Measurements from ENCODE around the gene SHCBP1L.

SHCBP1L gene

DNA sequence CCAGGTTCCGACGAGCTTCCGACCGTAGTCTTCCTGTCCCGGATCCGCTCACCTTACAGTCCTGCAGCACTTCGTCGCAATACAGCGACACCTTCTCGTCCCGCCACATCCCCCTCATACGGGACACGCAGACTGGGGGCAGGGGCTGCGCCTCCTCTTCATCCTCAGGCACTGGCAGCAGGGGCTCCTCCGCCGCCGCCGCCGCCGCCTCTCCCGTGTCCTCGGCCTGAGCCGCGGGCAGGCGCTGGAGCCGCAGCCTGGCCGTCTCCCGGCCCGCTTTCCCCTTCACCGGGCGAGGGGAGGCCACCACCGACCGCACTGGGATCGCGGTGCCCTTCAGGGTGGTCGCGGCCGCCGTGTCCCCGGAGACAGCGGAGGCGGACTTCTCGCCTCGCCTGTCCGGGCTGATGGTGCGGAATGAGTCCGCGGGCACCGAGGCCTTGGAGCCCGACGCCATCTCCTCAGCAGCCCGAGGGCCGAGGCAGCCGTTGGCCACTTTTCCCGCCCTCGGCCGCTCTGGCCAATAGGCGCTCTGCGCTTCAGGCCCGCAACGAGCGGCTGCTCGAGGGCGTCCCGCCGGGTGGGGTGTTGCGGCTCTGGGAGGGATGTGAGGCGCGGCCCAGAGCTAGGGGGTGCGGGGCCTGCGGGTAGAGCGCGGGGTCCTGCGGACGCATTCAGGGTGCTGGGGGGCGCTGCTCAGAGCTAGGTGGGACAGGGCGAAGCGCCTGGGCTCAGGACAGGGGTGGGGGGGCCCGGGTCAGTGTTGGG lies at the start of gene SHCBP1L:
Gene SHCBP1L, minus strand, starts transcription at position 490 of the 768 bp plus-strand sequence. Its CDS starts 33 bp downstream, at position 457.
- no peak for DNase-seq (ENCODE audit: low read depth in 1 of 2, low spot score in 1 of 2)

DNA sequence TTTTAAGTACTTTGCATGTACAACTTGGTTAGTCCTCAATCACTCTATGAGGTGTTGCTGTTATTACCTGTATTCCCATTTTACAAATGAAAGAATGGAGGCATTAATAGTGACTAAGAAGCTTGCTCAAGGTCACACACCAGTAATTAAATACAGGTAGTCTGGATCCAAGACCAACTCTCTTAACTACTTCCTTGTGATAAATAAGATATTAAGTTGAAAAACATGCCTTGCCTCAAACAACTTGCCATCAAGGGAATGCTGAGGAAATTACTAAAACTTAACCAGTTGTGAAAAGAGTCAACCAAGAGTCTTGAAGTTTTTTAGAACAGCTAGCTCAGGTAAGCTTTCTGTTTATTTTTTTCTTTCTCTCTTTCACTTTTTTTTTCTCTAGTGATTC lies 49.3 kb upstream of the SHCBP1L start:
- no peak for DNase-seq (ENCODE audit: low read depth in 1 of 2, low spot score in 1 of 2)

DNA sequence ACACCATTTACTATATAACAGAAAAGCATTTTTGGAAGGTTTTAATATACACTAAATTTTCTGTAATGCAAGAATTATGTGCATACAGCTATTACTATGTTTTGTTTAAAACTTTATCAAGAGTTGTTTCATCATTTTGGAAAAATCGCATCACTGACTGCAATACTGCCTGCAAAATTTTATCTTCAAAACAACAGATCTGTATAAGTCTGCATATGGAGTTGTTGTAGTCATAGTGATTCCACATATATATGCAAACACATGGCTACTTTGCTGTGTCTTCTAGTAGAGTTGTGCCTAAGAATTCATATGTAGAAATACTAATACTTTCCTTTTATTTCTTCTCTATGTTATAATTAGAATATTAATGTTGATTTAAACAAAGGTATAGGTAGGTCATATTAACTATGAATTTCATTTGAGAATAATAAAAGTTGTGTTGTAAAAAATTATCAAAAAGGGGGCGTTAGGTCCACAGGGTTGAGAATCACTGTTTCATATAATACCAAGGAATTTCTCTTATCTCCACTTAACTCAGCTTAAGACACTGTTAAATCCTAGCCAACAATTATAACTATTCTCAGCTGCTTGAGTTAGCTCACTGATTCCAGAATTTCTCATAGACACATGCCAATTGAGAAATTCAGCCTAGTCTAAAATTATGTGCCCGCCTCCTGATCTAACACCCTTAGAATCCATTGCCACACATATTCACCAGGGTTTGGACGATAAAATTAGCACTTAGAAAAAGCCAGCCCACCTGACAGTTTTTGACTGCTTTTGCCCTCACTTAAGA lies 47.4 kb upstream of the SHCBP1L start:
- DNase-seq (ENCODE audit: low read depth in 1 of 2, low spot score in 1 of 2), result no peak

DNA sequence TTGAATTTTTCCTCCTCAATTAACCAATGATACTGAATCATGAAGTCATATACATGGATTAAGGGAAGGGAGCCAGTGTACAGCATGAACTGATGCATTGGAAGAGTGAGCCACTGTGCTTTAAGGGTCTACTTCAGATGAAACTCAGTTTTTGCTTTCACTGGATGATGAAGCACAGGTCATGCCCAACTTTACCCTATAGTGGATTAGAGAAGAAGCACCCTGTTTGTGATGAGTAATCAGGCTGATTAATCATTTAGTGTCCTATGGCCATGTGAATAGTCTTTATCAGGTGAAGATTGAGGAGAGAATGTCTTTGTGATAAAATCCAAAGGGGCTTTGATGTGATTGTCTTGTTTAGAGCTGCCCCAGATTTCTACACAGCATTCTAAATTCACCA lies 45.5 kb upstream of the SHCBP1L start:
- no peak for DNase-seq (ENCODE audit: low read depth in 1 of 2, low spot score in 1 of 2)

DNA sequence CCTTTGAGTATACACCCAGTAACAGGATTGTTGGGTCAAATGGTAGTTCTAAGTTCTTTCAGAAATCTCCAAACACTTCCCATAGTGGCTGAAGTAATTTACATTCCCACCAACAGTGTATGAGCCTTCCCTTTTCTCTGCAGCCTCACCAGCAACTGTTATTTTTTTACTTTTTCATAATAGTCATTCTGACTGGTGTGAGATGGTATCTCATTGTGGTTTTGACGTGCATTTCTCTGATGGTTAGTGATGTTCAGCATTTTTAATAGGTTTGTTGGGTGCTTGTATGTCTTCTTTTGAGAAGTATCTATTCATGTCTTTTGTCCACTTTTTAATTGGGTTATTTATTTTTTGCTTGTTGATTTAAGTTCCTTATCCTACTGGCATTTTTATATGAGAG lies 43.9 kb upstream of the SHCBP1L start:
- DNase-seq (ENCODE audit: low read depth in 1 of 2, low spot score in 1 of 2), result no peak

DNA sequence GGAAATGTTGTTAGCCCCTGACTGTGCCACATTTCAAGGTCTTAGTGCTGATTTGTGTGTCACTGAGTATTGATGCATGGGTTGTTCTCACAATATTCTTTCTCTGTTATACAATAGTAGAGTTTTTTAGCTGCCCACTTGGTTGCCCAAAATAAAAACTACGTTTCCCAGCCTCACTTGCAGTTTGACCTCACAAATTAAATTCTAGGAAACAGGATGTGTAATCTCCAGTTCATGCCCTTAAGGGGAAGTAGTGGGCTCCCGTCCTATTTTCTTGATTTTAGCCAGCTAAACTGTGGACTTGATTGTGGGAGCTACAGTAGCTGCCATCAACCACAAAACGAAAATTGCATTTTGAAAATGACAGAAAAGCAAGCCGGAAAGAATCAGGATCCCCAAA lies 42.9 kb upstream of the SHCBP1L start:
- no peak for DNase-seq (ENCODE audit: low read depth in 1 of 2, low spot score in 1 of 2)

DNA sequence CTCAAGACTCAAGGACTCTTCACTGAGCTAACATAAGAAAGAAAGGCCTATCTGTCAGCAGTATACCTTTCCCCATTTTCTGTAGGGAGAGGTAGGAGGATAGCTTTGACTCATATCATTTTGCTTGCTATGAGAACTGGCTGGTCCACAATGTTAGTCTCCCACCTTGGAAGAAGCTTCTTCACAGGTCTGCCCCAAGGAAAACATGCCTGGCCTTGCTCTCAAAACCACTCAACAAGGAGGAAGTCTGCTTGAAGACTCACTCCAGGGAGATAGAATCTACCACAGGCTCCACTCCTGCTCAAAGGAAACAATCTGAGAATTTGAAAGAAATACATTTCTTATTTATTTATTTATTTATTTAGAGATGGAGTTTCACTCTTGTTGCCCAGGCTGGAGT lies 40.8 kb upstream of the SHCBP1L start:
- DNase-seq (ENCODE audit: low read depth in 1 of 2, low spot score in 1 of 2), result no peak

DNA sequence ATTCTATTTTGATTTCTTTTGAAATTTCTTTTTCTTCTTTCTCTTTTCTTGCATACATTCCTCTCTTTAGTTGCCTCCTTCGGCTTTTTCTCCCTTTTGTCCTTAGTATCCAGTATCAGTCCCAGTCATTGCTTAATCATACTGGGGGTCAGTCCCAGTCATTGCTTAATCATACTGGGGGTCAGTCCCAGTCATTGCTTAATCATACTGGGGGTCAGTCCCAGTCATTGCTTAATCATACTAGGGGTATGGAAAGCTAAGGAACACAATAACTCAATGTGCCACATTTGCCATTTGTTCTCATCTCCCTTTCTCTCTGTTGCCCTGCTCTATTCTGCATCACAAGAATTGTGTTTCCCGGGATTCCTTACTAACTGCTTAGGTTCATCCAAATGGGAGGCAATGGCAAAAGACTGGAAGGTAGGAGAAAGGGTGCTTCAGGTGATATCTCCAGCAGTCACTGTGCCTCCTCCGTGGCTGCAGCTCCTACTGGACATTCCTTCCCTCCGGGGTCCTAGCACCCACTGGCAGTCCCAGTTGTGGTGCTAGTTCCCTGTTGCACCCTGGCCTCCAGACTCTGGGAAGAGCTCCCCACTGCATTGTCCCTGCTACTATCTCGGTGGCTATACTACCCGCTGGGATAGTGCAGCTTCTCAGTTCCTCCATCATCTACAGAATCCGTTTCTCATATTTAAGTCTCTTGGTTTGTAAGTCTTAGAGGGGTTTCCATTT lies 37.6 kb upstream of the SHCBP1L start:
- no peak for DNase-seq (ENCODE audit: low read depth in 1 of 2, low spot score in 1 of 2)

DNA sequence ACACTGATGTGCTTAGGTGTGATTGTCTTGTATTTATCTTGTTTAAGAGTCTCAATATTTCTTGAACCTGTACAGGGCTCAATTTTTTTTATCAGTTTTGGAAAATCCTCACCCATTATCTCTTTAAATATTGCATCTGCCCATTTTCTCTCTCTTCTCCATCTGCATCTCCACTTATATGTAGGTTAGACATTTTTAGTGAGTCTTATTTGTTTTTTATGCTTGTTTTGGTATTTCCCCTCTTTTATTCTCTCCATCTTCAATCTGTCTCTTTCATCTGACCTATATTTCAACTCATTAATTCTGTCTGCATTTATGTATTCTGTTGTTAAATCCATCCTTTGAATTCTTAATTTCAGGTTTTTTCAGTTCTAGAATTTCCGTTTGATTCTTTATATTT lies 32.9 kb upstream of the SHCBP1L start:
- DNase-seq (ENCODE audit: low read depth in 1 of 2, low spot score in 1 of 2), result no peak

DNA sequence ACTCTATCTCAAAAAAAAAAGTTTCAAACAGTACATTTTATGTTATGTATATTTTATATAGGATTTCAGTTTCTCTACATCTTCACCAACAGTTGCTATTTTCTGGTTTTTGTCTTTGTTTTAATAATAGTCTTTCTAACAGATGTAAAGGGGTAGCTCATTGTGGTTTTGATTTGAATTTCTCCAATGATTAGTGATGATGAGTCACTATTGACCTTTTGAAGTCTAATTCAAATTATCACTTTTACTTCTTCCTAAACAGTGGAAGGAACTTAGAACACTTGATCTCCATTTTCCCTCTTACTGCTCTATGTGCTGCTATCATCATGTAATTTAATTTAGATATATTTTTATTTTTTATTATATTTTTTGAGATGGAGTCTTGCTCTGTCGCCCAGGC lies 31.7 kb upstream of the SHCBP1L start:
- DNase-seq (ENCODE audit: low read depth in 1 of 2, low spot score in 1 of 2), result no peak

DNA sequence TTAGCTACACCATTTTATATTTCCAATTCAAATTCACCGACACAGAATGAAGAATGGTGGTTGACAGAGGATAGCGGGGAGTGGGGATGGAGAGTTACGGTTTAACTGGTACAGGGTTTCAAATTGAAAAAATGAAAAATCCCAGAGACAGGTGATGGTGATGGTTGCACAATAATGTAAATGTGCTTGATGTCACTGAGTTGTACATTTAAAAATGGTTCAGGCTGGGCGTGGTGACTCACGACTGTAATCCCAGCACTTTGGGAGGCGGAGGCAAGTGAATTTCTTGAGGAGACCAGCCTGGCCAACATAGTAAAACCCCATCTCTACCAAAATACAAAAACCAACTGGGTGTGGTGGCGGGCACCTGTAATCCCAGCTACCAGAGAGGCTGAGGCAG lies 31.2 kb upstream of the SHCBP1L start:
- DNase-seq (ENCODE audit: low read depth in 1 of 2, low spot score in 1 of 2), result no peak

DNA sequence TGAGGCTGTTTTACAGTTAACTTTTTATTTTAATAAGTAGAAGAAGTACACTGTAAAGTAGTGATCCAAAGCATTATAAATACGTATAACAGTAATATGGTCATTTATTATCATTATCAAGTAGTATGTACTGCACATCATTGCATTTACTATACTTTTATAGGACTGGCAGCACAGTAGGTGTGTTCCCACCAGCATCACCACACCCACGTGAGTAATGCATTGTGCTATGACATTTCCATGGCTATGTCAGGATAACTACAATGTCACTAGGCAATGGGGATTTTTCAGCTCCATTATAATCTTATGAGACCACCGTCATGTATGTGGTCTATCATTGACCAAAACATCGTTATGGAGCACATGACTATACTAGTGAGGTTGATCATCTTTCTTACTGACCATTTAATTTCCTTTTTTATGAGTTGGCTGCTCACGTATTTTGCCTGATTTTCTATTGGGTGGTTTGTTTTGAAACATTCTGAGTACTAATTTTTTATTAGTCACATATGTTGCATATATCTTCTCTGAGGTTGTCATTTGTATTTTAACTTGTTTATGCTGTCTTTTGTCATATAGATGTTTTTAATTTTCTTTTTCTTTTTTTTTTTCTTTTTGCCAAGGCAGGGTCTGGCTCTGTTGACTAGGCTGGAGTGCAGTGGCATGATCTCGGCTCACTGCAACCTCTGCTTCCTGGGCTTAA lies 25.3 kb upstream of the SHCBP1L start:
- DNase-seq (ENCODE audit: low read depth in 1 of 2, low spot score in 1 of 2), result no peak

DNA sequence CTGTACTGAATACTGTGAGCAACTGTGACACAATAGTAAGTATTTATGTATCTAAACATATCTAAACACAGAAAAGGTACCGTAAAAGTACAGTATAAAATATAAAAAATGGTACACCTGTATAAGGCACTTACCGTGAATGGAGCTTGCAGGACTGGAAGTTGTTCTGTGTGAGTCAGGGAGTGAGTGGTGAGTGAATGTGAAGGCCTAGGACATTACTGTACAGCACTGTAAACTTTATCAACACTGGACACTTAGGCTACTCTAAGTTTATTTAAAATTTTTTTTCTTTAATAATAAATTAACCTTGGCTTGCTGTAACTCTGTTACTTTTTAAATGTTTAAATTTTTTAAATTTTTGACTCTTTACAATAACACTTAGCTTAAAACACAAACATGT lies 24.5 kb upstream of the SHCBP1L start:
- DNase-seq (ENCODE audit: low read depth in 1 of 2, low spot score in 1 of 2), result no peak

DNA sequence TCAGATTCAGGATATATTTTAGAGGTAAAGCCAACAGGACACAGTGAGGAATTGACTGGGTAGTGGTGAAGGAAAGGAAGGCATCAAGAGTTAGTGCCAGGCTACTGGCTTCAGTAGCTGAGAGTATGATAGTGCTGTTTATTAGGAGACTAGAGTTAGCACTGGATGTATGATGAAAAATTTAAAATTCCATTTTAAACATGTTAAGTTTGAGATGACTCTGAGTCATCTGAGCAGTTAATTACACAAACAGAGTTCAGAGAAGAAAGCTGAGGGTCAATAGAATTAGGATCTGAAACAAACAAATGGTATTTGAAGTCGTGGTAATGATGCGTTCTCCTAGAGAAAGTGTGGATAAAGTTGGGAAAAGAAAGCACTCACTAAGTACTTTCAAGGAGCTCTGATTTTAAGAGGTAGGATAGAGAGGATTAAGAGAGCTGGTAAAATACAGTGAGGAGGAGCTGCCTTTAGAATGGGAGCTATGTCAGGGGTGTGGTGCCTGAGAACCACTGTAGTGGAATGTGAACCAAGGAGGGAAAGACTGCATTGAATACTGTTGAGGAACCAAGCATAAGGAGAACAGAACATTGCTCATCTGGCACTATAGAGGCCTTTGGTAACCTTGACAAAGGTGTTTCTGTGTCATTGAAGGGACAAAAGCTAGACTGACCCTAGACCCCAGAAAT lies 21.7 kb upstream of the SHCBP1L start:
- no peak for DNase-seq (ENCODE audit: low read depth in 1 of 2, low spot score in 1 of 2)

DNA sequence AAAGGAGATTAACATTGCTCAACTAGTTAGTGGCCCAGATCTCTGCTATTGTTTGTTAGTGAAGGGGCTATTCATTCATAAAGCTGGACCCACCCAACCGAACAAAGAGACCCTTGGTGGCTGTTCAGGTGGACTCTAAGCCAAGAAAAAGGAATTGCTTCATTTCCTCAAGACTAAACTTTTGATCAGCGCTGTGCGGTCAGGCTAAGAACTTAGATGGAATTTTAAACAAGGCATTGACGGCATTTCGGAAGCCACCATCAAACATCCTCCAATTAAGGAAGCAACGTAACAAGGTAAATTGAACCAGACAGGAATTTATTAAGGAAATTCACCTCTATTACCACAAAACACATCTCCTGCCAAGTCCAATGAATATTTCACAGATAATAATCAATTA lies 19.9 kb upstream of the SHCBP1L start:
- DNase-seq (ENCODE audit: low read depth in 1 of 2, low spot score in 1 of 2), result no peak

DNA sequence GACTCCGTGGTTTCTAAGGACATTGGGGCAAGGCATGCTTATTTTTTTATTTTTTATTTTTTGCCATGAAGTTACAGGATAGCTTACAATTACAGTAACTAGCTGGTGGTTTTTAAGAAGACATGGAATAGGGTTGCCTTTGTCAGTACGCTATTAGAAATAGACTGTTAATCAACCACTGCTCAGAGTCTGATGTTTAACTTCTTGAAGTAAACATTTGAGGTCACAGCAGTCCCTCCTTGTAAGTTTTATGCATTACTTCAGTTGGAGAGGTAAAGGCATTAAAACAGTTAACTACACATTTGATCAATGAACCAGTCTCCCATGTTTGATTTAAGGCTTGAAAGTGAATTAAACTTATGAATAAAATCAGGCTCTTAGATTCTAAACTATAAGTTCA lies 19.3 kb upstream of the SHCBP1L start:
- no peak for DNase-seq (ENCODE audit: low read depth in 1 of 2, low spot score in 1 of 2)

DNA sequence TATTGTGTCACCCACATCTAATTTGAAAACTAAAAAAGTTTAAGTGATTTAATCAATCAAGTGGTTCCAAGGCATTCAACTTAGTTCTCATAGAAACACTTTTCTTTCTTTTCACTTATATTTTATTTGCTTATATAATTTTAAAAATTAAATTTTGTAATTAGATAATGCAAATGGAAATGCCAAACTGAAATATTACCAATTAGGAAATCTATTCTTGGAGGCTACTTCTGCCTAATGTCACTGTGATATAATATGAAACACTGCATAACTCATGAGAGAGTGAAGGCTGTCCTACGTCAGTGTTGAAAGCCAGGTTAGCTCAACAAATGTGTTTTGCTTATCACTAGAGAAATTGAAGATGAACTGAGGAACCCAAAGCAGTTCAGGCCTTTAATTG lies 18.3 kb upstream of the SHCBP1L start:
- DNase-seq (ENCODE audit: low read depth in 1 of 2, low spot score in 1 of 2), result no peak

DNA sequence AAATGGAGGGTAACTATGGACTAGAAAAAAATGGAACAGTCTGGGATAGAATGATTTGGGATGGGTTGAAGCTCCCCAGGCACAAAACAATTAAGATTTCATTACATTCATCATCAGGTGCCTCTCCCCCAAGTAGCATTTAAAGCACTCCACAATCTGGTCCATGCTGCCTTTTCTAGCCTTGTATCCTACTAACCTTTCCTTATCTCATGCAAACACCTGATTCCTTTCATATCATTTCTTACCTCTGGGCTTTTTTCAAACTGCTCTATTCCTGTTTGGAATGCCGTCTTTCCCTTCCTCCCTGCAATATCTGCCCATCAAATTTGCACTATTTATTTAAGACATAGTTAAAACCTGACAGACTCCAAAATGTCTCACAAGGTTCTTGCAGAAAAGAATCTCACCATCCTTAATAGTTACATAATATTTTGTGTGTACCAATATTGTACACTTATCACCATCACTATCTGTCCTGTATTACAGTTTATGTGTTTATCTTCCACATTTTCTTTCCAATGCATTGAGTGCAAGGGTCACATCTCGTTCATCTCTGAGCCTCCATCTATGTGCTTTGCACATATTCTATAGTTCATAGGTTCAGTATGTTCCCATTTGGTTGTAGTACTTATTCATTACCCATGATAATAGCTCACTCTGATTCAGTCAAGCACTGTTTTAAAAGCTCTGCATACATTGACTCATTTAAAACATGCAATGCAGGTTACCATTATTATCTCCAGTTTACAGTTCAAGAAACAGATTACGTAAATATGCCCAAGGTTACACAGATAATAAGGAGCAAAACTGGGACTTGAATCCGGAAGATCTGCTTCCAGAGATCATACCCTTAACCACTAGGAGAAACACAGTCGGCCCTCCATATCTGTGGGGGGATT lies 16.1 kb upstream of the SHCBP1L start:
- no peak for DNase-seq (ENCODE audit: low read depth in 1 of 2, low spot score in 1 of 2)

DNA sequence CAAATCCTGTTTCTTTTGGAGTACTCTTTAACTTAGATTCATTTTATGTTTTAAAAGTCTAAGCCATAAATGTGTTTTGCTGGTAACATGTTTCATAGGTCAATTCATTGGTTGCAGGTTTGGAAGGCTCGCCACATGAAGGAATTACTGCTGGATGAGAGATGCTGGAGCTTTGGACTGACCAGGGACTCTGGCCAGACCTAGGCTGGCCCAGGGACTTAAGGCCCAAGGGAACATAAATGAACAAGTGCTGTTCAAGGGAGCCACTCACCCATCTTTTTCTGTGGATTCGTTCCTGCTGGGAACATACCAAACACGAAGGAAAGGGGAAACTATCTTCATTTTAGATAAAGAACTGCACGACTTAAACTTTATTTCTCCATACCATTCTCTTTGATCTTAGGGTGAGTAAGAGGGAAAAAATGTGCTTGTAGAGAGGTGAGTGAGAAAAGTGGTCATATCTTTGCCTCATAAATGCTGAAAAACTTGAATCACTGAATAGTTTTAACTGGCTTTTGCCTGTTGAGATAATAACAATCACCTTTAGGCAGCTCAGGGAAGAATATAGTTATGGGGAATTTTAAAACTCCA lies 15.3 kb upstream of the SHCBP1L start:
- no peak for DNase-seq (ENCODE audit: low read depth in 1 of 2, low spot score in 1 of 2)

All from stimulated activated CD4-positive, alpha-beta T cell treated with anti-CD3 and anti-CD28 coated beads, Interleukin-15, amount 100 ng/mL, for 1 hour (primary cell).